Fibroblast of pulmonary artery (primary cell): ENCODE results near the gene ANKRD16.

Experiments
- DNase-seq: peaks from one replicate; pipeline ENCODE4 v3.0.0-alpha.2; 2010; ENCODE audit warnings: low read depth
- H3K4me3 ChIP-seq: replicated peaks from 2 replicates; pipeline ENCODE4 v1.5.1; 2011; ENCODE audit warnings: low read depth, mild to moderate bottlenecking, control low read depth, low read length, moderate library complexity
- TF ChIP-seq, protein P1 (sequence below): IDR thresholded peaks from 2 replicates; pipeline ENCODE4 v1.5.1; 2011; ENCODE audit warnings: mild to moderate bottlenecking, control low read depth, low read length, inconsistent platforms; ENCODE audit errors: missing control alignments

ANKRD16 gene

GRCh38 chr10:5930272-5930671 is 40.6 kb upstream of the ANKRD16 start:
- TF ChIP-seq, protein P1, sequence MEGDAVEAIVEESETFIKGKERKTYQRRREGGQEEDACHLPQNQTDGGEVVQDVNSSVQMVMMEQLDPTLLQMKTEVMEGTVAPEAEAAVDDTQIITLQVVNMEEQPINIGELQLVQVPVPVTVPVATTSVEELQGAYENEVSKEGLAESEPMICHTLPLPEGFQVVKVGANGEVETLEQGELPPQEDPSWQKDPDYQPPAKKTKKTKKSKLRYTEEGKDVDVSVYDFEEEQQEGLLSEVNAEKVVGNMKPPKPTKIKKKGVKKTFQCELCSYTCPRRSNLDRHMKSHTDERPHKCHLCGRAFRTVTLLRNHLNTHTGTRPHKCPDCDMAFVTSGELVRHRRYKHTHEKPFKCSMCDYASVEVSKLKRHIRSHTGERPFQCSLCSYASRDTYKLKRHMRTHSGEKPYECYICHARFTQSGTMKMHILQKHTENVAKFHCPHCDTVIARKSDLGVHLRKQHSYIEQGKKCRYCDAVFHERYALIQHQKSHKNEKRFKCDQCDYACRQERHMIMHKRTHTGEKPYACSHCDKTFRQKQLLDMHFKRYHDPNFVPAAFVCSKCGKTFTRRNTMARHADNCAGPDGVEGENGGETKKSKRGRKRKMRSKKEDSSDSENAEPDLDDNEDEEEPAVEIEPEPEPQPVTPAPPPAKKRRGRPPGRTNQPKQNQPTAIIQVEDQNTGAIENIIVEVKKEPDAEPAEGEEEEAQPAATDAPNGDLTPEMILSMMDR: no peak

DNA sequence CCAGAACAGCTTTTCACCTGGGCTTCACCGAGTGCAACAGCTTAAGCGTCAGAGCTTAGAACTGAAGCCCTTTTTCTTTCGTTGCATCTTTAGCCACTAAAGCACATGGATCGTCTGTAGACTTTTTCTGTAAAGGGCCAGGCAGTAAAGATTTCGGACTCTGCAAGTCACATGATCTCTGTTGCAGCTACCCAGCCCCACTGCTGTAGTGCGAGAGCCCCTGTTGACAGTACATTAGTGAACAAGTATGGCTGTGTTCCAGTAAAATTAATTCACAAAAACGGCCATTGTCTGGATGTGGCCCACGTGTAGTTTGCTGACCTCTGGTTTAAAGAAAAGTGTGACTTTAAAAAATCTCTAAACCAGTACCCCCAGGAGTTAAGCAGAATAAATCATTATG is 39.7 kb upstream of the ANKRD16 start:
- DNase-seq: no peak
- TF ChIP-seq, protein P1: no peak
- H3K4me3 ChIP-seq: no peak overlapping the region

More at GRCh38 chr10:5930272-5930671, 40.6 kb upstream of the ANKRD16 start:
- H3K4me3 ChIP-seq: no peak overlapping the region
- no peak for DNase-seq

DNA sequence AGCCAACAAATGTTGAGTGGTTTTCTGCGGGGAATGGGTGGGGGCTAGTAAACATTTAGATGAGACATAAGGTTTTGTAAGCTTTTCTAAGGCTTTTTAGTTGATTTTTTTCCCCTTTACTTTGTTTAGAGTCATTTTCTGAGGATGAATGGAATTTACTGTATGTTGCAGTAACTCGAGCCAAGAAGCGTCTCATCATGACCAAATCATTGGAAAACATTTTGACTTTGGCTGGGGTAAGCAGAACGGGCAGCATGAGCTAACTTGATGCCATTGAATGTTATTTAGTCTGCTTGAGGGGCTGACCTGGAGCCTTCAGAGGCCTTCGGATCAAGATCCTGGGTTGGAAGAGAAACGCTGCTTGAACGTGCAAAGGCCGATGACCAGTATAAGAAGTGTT is 37.6 kb upstream of the ANKRD16 start:
- TF ChIP-seq, protein P1: no peak
- no peak overlapping the region for H3K4me3 ChIP-seq
- DNase-seq: peak; percentile 31

GRCh38 chr10:5924889-5925288 is 35.2 kb upstream of the ANKRD16 start:
- DNase-seq: no peak
- TF ChIP-seq, protein P1: no peak
- H3K4me3 ChIP-seq: no peak overlapping the region

GRCh38 chr10:5921746-5922145 is 32.1 kb upstream of the ANKRD16 start:
- no peak overlapping the region for H3K4me3 ChIP-seq
- TF ChIP-seq, protein P1: no peak
- no peak for DNase-seq

GRCh38 chr10:5919568-5919967 is 29.9 kb upstream of the ANKRD16 start:
- DNase-seq: no peak

GRCh38 chr10:5918763-5919162 is 29.1 kb upstream of the ANKRD16 start:
- no peak for DNase-seq
- TF ChIP-seq, protein P1: no peak

More at GRCh38 chr10:5919568-5919967, 29.9 kb upstream of the ANKRD16 start:
- TF ChIP-seq, protein P1: no peak
- H3K4me3 ChIP-seq: no peak overlapping the region

More at GRCh38 chr10:5918763-5919162, 29.1 kb upstream of the ANKRD16 start:
- H3K4me3 ChIP-seq: no peak overlapping the region
